ENCODE measurements around the gene TMEM266.

The TMEM266 gene

GRCh38 chr15:76184650-76185035 lies 124.9 kb downstream of the TMEM266 start:
- no peak for DNase-seq (ENCODE audit: low spot score)

GRCh38 chr15:76185716-76186115 lies 125.9 kb downstream of the TMEM266 start:
- peak; percentile 34 for DNase-seq (ENCODE audit: low spot score)

- DNase-seq (ENCODE audit: low spot score), result no peak
Observed at GRCh38 chr15:76187163-76187562, 127.4 kb downstream of the TMEM266 start.

GRCh38 chr15:76189106-76189505 lies 129.3 kb downstream of the TMEM266 start:
- no peak for DNase-seq (ENCODE audit: low spot score)

GRCh38 chr15:76190070-76190564 lies 130.3 kb downstream of the TMEM266 start:
- DNase-seq (ENCODE audit: low spot score), result no peak

- peak; percentile 56 for DNase-seq (ENCODE audit: low spot score)
Observed at GRCh38 chr15:76190751-76191538, 131.2 kb downstream of the TMEM266 start.

GRCh38 chr15:76191539-76192244 lies 131.9 kb downstream of the TMEM266 start:
- DNase-seq (ENCODE audit: low spot score), result no peak

- no peak for DNase-seq (ENCODE audit: low spot score)
Observed at GRCh38 chr15:76192715-76193114, 132.9 kb downstream of the TMEM266 start.

- DNase-seq (ENCODE audit: low spot score), result no peak
Observed at GRCh38 chr15:76193934-76194333, 134.1 kb downstream of the TMEM266 start.

GRCh38 chr15:76195506-76196268 lies 135.9 kb downstream of the TMEM266 start:
- DNase-seq (ENCODE audit: low spot score), result no peak

- DNase-seq (ENCODE audit: low spot score), result no peak
Observed at GRCh38 chr15:76196269-76197231, 136.8 kb downstream of the TMEM266 start.

- DNase-seq (ENCODE audit: low spot score), result no peak
Observed at GRCh38 chr15:76197703-76198455, 138.1 kb downstream of the TMEM266 start.

GRCh38 chr15:76198456-76199105 lies 138.8 kb downstream of the TMEM266 start:
- no peak for DNase-seq (ENCODE audit: low spot score)

- no peak for DNase-seq (ENCODE audit: low spot score)
Observed at GRCh38 chr15:76199106-76200082, 139.6 kb downstream of the TMEM266 start.

- DNase-seq (ENCODE audit: low spot score), result no peak
Observed at GRCh38 chr15:76200083-76200465, 140.3 kb downstream of the TMEM266 start.

- DNase-seq (ENCODE audit: low spot score), result no peak
Observed at GRCh38 chr15:76200641-76201105, 140.9 kb downstream of the TMEM266 start.

- no peak for DNase-seq (ENCODE audit: low spot score)
Observed at GRCh38 chr15:76201536-76202255, 141.9 kb downstream of the TMEM266 start.

Data from hematopoietic multipotent progenitor cell treated with erythropoietin and hydrocortisone succinate and interleukin-3 and kit ligand, for 15 days (in vitro differentiated cells).